Measurements from ENCODE around the gene G3BP2.

GRCh38 chr4:75715105-75715799, 42.0 kb upstream of the G3BP2 start:
- TF ChIP-seq CTCF (IDR thresholded peaks at IDR 0.05) (no peak), POLR2A (IDR thresholded peaks at IDR 0.05) (no peak)

All from esophagus squamous epithelium (tissue), 4 donors.